SK-N-MC (cell line): Measurements from ENCODE around the gene DSCAM.

Source experiments
- DNase-seq: peaks from one replicate; pipeline ENCODE4 v3.0.0-alpha.2; 2011; ENCODE audit warnings: low read depth, low spot score
- H3K27ac ChIP-seq: fragments of 200-600 bp; sonication (generic); 2 replicates; pipeline ENCODE4 v1.5.1; 2016; ENCODE audit warnings: mixed run types
- H3K36me3 ChIP-seq: fragments of 200-600 bp; sonication (generic); 2 replicates; pipeline ENCODE4 v1.6.1; 2017; ENCODE audit warnings: antibody characterized with exemption, low read length, mixed read lengths; ENCODE audit not compliant: insufficient read depth
- H3K4me3 ChIP-seq: fragments of 200-600 bp; sonication (generic); 2 replicates; pipeline ENCODE4 v1.5.1; 2016
- H3K9ac ChIP-seq: fragments of 200-600 bp; sonication (generic); 2 replicates; pipeline ENCODE4 v1.8.0; 2017; ENCODE audit warnings: mixed run types, mixed read lengths; ENCODE audit not compliant: insufficient read length
- H3K9me3 ChIP-seq: fragments of 200-600 bp; sonication (generic); 2 replicates; pipeline ENCODE4 v1.6.1; 2017; ENCODE audit warnings: low read depth, mild to moderate bottlenecking, antibody characterized with exemption, low read length, moderate library complexity, mixed read lengths
- EZH2 ChIP-seq: fragments of 200-600 bp; sonication (generic); IDR thresholded peaks from one replicate; pipeline ENCODE4 v1.6.1; 2017; ENCODE audit warnings: antibody characterized with exemption
- FOXP2 ChIP-seq: optimal IDR thresholded peaks from 2 replicates; pipeline ENCODE3; 2011; ENCODE audit warnings: mild to moderate bottlenecking, moderate library complexity; ENCODE audit not compliant: insufficient read depth; ENCODE audit errors: extremely low read length, control extremely low read depth
- POLR2AphosphoS5 ChIP-seq: IDR thresholded peaks from 2 replicates; pipeline ENCODE4 v1.6.1; 2012; ENCODE audit warnings: mild to moderate bottlenecking, low read depth, low read length, borderline replicate concordance

Gene DSCAM

GRCh38 chr21:40080385-40080784, 766.6 kb downstream of the DSCAM start:
- no peak overlapping the region for H3K4me3 ChIP-seq
- H3K9me3 ChIP-seq, result no peaks in the 10 kb centered on the region
- no peak for TF ChIP-seq POLR2AphosphoS5
- no peak for TF ChIP-seq FOXP2
- no peak for TF ChIP-seq EZH2
- no peak overlapping the region for H3K27ac ChIP-seq
- no peak overlapping the region for H3K9ac ChIP-seq
- no peaks in the 10 kb centered on the region for H3K36me3 ChIP-seq
- DNase-seq, result no peak

- Histone ChIP-seq H3K4me3 (no peak overlapping the region), H3K27ac (no peak overlapping the region), H3K36me3 (no peaks in the 10 kb centered on the region), H3K9me3 (no peaks in the 10 kb centered on the region), H3K9ac (no peak overlapping the region)
- no peak for DNase-seq
- TF ChIP-seq FOXP2 (no peak), POLR2AphosphoS5 (no peak), EZH2 (no peak)
These were observed 772.2 kb downstream of the DSCAM start for GRCh38 chr21:40074710-40075109.

- no peak for DNase-seq
- no peaks in the 10 kb centered on the region for H3K9me3 ChIP-seq
- H3K9ac ChIP-seq, result no peak overlapping the region
- H3K4me3 ChIP-seq, result no peak overlapping the region
- no peaks in the 10 kb centered on the region for H3K36me3 ChIP-seq
- TF ChIP-seq EZH2 (no peak), FOXP2 (no peak), POLR2AphosphoS5 (no peak)
- H3K27ac ChIP-seq, result no peak overlapping the region
These were observed 772.8 kb downstream of the DSCAM start for GRCh38 chr21:40074198-40074597.

- TF ChIP-seq FOXP2 (no peak), EZH2 (no peak), POLR2AphosphoS5 (no peak)
- H3K4me3 ChIP-seq, result no peak overlapping the region
- H3K9ac ChIP-seq, result no peak overlapping the region
- no peaks in the 10 kb centered on the region for H3K9me3 ChIP-seq
- DNase-seq, result no peak
- H3K27ac ChIP-seq, result no peak overlapping the region
- H3K36me3 ChIP-seq, result no peaks in the 10 kb centered on the region
These were observed 773.3 kb downstream of the DSCAM start for GRCh38 chr21:40073642-40074041.

- no peak for DNase-seq
- H3K4me3 ChIP-seq, result no peak overlapping the region
- no peaks in the 10 kb centered on the region for H3K36me3 ChIP-seq
- no peaks in the 10 kb centered on the region for H3K9me3 ChIP-seq
- TF ChIP-seq FOXP2 (no peak), EZH2 (no peak), POLR2AphosphoS5 (no peak)
- no peak overlapping the region for H3K27ac ChIP-seq
- H3K9ac ChIP-seq, result no peak overlapping the region
These were observed 776.1 kb downstream of the DSCAM start for GRCh38 chr21:40070871-40071270.

- H3K4me3 ChIP-seq, result no peak overlapping the region
- H3K36me3 ChIP-seq, result no peaks in the 10 kb centered on the region
- DNase-seq, result no peak
- no peak overlapping the region for H3K27ac ChIP-seq
- TF ChIP-seq POLR2AphosphoS5, result no peak
- TF ChIP-seq EZH2, result no peak
- no peak for TF ChIP-seq FOXP2
- no peak overlapping the region for H3K9ac ChIP-seq
- no peaks in the 10 kb centered on the region for H3K9me3 ChIP-seq
These were observed 779.2 kb downstream of the DSCAM start for GRCh38 chr21:40067751-40068150.

GRCh38 chr21:40066221-40066620, 780.7 kb downstream of the DSCAM start:
- TF ChIP-seq POLR2AphosphoS5 (no peak), FOXP2 (no peak), EZH2 (no peak)

GRCh38 chr21:40060083-40060677, 786.8 kb downstream of the DSCAM start:
- no peak for DNase-seq
- no peak overlapping the region for H3K9ac ChIP-seq

More at GRCh38 chr21:40066221-40066620, 780.7 kb downstream of the DSCAM start:
- Histone ChIP-seq H3K9me3 (no peaks in the 10 kb centered on the region), H3K4me3 (no peak overlapping the region), H3K36me3 (no peaks in the 10 kb centered on the region), H3K27ac (no peak overlapping the region), H3K9ac (no peak overlapping the region)
- no peak for DNase-seq

GRCh38 chr21:40057331-40057730, 789.6 kb downstream of the DSCAM start:
- H3K9me3 ChIP-seq, result no peaks in the 10 kb centered on the region
- H3K36me3 ChIP-seq, result no peaks in the 10 kb centered on the region
- no peak for TF ChIP-seq POLR2AphosphoS5
- no peak for TF ChIP-seq FOXP2
- TF ChIP-seq EZH2, result no peak
- no peak overlapping the region for H3K4me3 ChIP-seq
- no peak overlapping the region for H3K27ac ChIP-seq
- DNase-seq, result no peak
- H3K9ac ChIP-seq, result no peak overlapping the region

More at GRCh38 chr21:40060083-40060677, 786.8 kb downstream of the DSCAM start:
- Histone ChIP-seq H3K4me3 (no peak overlapping the region), H3K27ac (no peak overlapping the region), H3K36me3 (no peaks in the 10 kb centered on the region), H3K9me3 (no peaks in the 10 kb centered on the region)
- TF ChIP-seq POLR2AphosphoS5 (no peak), FOXP2 (no peak), EZH2 (no peak)
